ENCODE data around the gene GLT8D1. TPM values are rescaled to one million over a fixed set of nuclear protein-coding genes. Genes with fewer than 3 reads are reported as not detected.
A peak's percentile ranks its signal among the peaks of the same experiment; 100 is the strongest.

Gene GLT8D1
- total RNA-seq, 1 donor from 2014 or later = 100 TPM

DNA sequence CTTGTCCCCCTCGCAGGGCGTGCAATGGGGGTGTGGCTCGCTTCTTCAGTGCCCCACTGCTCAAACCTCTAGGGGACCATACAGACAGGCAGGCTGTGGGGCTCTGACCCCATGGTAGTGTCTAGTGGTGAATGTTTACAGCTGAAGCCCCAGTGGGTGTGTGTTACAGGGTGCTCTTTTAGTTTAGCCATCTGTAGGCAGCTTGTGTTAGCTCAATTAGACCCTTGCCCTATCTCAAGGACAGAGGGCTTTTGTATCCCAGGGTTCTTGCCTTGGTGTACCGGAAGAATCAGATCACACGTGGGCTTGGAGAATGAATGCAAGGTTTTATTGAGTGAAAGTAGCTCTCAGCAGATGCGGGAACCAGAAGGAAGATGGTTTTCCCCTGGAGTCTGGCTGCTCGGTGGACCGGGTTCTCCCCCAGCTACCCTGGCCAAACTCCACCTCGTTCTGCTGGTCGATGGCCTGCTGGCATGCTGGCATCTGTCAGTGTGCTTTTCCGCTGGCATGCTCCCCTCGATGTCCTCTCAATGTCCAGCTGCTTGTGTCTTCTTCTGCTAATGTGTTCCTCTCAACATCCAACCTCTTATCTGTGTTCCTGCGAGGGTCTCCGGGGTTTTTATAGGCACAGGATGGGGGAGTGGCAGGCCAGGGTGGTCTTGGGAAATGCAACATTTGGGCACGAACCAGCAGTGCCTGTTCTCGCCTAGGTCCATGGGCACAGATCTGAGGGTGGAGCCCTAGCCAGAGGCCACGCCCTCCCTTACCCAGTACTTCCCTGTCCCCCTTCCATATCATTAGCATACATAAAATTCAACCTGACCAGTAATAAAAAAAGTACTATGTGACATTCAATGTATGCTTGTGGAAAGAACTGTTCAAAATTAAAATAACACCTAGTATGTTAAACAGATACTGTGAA lies 7.0 kb upstream of the GLT8D1 start:
- DNase-seq (ENCODE audit: low spot score) = no peak

DNA sequence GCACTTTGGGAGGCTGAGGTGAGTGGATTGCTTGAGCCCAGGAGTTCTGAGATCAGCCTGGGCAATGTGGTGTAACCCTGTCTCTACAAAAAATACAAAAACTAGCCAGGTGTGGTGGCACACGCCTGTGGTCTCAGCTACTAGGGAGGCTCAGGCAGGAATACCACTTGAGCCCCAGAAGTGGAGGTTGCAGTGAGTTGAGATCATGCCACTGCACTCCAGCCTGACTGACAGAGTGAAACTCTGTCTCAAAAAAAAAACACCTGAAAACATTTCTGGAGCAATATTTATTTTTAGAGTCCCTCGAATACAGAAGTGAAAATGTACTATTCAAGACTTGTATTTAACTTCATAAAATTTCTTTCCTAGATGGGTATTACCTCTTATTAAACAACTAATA lies 4.9 kb upstream of the GLT8D1 start:
- no peak for DNase-seq (ENCODE audit: low spot score)

DNA sequence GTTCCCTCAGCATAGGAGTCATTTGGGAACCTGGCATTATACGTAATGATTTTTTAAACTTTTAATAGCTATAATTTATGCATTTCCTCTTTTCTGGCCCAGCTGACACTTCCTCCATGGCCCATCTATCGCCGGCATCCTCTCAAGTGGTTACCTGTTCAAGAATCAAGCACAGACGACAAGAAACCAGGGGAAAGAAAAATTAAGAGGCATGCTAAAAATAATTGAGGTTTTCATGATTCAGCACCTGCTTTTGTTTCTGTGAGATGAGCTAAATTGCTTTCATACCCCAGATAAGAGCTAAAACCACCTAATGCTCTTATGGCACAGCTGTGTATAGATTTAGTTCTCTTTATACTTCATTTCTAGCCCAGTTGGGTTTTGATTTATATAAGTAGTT lies 2.0 kb upstream of the GLT8D1 start:
- no peak for DNase-seq (ENCODE audit: low spot score)

DNA sequence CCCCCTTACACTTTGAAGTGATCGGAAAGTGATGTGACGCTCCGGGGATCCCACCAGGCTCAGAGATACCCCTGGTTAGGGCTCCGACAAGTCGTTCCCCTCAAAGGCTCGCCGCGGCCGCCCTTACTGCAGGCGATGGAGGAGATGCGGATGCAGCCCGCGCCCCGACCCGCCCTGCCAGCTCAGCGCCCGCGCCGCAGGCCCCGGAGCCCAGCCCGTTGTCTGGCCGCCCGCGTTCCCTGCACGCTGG lies 228 bp downstream of the GLT8D1 start:
- DNase-seq (ENCODE audit: low spot score) = no peak

DNA sequence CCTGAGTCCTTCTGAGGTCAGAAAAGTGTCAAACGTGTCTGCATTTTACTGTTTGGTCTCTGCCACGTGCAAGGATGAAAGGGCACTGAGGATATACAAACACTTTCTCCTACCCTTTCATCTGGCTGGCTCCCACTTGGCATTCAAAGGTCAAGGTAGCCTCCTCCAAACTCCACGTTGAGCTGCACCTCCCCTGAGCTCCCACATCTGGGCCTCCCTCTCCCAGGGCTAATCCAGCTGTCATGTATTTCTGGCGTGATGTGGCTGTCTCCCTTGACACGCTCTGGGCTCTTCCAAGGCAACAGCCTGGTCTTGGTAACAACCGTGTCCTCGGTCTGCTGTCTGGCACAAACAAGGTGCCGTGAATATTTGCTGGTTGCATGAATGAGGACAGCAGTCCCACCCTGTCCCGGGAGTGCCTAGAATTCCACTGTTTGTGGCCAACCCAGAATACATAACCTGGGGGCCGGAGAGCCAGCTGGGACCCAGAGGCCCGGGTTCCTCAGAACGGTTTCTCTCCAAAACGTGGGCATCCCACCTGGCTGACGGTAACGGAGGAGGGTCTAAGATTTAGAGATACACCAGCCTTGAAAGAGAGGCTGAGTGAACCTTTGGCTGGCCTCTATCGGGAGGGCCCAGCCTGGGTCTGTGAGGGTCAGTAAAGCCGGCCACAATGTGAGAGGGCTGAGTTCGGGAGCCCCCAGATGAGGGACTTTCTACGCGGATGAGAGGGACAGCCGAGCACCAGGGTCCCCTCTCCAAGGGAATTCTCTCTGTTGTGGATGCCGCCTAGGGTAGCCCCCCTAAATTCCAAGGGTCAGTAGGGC lies 767 bp downstream of the GLT8D1 start:
- DNase-seq (ENCODE audit: low spot score) = peak; percentile 33

DNA sequence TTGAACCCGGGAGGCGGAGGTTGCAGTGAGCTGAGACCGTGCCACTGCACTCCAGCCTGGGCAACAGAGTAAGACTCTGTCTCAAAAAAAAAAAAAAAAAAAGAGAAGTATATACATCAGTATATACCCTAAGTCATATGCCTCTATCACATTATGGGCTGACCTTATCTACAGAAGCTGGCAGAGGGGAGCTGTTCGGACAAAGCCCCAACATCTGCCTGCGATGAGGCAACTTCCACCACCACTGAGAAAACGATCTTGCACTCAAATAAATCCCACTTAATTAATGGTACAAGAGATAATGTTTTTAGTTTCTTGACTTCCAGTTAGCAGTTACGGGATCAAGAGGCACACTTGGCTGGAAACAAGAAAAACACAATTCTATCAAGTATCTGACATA lies 2.2 kb downstream of the GLT8D1 start:
- DNase-seq (ENCODE audit: low spot score) = no peak

DNA sequence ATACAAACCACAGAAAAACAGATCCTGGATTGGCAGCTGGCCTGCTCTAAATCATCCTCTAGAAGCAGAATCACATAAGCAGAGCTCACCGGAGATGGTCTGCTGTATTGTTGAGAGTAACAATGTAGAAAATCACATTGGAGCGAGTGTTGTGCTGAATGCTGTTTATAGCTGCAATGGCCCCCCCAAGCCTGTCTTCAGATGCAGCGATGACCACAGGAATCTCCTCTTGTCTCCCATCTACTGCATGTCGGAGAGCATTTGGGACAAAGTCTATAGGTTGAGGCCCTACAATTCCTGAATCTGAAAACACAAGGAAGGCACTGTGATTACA lies 8.0 kb downstream of the GLT8D1 start:
- DNase-seq (ENCODE audit: low spot score) = no peak

DNA sequence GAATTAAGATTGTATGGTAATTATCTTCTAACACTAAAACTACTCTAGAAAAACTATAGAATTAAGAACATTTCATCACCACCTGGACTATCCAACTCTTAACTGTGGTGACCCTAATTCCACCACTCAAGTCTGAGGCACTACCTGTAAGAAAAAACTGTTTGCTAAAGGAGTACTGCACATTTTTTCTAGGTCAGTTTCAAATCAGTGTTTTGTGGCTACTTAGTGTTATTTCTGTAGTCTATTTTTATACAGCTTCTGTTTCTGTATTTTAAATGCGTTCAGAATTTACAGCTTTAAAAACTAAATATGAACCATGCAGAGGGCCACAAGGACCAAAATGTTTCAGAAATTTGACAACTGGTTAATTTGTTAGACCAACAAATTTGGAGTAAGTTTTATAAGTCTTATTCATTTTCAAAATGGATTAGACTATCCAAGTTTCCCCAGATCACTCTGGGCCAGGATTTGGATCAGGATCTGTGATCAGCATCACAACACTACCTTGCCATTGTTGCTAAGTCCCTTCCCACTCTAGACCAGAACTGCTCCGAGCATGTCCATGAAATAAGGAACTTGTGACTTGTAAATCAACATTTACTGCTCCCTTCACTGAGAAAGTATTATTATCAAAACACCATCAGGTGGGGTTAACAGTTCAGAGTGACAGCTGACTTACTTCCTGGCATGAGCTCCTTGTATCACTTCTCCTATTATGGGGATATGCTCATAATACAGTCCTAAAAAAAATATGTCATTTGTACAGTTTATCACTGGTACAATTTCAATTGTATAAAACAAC lies 8.6 kb downstream of the GLT8D1 start:
- no peak for DNase-seq (ENCODE audit: low spot score)

DNA sequence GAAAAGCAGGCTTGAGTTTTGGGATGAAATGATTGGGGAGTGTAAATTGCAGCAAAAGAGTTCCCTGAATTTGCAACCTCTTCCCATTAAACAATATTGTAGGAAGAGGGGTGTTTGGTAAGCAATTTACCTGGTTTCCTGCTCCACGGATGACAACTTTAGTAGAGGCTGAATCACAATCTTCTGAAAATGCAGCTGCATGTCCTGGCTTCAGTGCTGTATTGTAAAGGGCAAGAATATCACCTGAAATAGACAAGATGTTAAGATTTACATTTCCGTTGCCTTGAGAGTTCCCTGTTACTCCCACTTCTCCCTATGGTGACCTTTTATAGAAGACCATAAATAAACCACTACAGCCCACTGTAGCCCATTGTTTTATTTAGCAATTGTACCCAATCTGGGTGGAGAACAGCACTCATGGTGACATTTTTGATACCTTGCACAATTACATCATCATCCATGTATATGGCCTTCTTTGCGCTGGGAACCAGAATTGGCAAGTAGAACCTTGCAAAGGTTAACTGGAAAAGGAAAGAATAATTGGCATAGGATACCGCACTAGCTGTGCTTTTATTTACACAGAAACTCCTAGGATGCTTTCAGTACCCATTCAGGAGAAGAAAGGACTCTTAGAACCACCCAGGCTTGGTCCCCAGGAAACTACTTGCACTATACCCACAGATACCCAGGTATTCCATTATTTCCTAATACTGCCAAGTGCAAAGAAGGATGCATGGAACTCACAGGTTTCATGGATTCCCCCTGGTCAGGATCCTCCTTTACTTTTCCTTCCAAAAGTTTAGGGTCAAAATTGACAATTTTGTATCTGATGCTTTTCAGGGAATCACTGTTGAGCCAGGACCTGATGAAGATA lies 9.6 kb downstream of the GLT8D1 start:
- no peak for DNase-seq (ENCODE audit: low spot score)

DNA sequence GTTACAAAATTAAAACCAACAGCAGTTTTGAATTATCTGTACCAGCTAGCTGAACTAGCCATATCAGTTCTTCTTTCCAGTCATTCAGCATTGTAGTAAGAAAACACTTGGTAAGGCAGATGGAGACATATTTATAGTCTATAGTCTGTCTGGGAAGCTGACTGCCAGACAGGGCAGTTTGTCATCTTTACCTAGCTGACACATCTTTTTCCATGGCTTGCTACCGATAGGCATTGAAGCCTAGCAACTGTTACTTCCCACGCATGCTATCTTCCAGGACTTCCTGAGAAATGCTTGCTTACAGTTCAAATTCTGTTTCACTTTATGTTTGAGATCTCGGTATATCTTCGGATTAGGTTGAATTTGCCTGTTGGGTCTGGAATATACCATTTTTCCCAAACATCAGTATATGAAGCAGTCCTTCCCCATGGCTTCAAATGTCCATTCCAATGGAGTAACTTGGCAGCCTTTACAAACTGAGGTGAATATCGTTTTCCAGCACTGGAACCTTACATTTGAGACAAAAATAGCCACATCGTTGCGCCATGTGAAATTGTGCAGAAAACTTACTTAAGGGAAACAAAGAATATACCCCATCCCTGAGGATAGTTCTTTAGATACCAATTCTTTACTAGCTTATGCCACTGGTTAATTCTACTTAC lies 10.9 kb downstream of the GLT8D1 start:
- no peak for DNase-seq (ENCODE audit: low spot score)

DNA sequence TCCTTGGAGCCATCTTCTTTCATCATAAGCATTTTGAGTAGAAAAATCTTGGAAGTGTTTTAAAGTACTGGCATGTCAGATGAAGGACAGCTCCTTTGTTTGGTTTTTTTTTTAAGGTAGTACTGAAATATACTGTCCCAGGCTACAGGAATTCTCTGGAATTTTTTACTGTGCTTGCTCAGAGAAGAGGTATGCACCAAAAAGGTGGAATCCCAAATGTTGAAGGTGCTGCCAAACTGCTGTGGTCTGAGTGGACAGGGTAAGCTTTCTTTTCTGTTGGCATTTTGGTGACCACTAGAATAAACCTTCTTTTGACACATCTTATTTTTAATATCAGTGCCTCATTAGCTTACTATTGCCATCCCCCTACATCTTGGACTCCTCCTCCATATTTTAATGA lies 12.5 kb downstream of the GLT8D1 start:
- no peak for DNase-seq (ENCODE audit: low spot score)

DNA sequence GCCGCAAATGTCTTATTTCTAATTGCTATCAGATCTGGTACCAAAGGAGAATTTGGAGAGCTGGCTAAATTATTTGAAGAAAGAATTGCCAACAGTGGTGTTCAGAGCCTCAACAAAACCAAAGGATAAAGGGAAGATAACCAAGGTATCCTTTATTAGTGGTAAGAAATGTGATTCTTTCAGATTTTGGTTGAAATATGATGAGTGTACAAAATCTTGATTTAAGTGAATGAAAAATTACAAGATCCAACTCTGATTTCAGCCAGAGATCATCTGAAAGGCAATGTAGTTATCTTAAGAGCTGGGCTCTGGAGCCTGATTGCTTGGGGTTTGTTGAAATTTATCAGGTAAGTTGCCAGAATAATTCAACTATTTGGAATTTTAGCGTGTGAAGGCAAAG lies 15.0 kb downstream of the GLT8D1 start:
- no peak for DNase-seq (ENCODE audit: low spot score)

DNA sequence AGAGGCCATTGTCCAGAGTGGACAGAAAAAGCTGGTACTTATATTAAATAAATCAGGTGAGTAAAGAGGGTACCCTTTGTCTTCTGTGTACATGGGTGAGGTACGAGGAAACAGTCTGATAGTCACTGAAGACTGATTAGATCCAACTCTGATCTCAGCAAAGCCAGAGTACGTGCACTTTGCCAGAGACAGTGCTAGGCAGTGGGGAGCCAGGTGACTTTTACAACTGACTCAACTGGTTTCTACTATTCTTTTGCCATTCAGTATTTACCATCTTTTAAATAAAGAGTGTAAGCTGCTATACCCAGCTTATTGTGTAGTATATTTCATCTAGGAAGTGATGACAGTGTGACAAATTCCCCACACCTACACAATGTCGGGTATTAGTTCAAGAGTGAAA lies 16.4 kb downstream of the GLT8D1 start:
- DNase-seq (ENCODE audit: low spot score) = no peak

DNA sequence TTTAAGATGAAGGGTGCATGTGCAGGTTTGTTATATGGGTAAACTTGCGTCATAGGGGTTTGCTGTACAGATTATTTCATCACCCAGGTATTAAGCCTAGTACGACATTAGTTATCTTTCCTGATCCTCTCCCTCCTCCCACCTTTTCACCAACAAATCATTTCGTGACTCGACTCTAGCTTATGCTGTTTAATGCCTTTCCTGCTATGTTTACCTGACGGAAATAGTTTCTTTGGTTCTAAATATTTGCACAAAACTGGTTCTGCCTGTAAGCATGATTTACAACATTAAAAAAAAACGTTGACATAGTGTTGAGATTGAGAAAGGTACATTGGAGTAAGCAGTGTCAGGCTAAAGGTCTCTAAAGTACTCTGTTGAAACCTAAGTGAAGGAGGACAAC lies 17.3 kb downstream of the GLT8D1 start:
- no peak for DNase-seq (ENCODE audit: low spot score)

DNA sequence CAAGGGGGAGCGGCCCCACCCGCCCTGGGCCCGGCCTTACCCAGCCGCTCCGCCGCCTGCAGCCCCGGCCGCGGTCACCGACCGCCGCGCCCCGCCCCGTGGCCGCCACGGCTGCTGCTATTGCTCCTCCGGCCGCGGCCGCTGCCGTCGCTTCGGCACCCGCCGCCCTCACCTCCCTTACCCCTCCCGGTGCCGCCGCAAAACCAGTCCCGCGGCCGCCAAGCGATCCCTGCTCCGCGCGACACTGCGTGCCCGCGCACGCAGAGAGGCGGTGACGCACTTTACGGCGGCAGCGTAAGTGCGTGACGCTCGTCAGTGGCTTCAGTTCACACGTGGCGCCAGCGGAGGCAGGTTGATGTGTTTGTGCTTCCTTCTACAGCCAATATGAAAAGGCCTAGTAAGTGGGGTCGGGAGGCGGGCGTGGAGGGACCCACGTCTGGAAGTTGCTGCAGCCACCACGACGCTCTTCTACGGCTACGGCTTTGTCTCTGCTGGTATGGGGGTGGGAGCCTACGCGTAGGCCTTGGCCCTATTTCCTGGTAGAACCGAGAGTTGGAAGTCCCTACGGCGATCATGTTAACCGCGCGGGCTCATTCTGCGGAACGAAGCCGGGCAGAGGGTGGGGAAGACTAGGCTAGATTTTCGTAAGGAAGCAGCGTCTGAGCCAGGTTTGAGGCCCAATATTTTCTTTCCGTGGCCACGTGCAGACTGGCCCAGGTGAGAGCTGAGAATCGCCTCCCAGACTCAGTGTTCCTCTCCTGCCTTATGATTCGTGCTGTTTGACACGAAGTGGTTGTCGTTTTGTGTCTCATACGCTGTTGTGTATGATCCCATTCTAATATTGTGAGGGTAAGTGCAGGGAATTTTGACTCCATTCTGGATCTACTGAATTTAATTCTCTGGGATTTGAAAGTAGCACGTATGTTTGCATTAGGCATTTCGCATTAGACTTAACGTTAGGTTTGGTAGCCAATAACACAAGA lies 19.6 kb downstream of the GLT8D1 start, which contains the start of the genes GNL3 and PBRM1:
Gene GNL3, plus strand, starts transcription at position 324 of the 983 bp plus-strand sequence. Its CDS starts 61 bp downstream, at position 385.
Gene PBRM1, minus strand, starts transcription at position 205 of the 983 bp plus-strand sequence.
- peak; percentile 98 for DNase-seq (ENCODE audit: low spot score)

DNA sequence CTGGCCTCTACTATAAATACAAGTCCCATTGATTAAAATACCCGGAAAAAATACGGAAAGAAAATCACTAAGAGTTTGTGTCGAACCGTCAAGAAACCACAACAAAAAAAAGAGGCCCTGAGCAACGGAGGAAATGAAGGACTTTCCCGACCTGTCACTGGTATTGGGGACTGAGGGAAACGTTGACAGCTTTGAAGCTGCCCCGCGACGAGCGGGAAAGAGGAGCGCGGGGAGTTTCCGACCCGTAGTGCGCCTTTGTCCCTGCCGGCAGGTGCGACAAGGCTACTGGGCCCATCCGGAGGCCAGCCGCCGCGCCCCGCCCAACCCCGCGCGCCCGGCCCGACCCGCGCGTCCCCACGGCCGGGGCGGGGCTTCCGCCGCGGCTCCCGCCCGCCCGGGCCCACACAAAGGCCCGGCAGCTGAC lies 20.3 kb downstream of the GLT8D1 start:
- no peak for DNase-seq (ENCODE audit: low spot score)

DNA sequence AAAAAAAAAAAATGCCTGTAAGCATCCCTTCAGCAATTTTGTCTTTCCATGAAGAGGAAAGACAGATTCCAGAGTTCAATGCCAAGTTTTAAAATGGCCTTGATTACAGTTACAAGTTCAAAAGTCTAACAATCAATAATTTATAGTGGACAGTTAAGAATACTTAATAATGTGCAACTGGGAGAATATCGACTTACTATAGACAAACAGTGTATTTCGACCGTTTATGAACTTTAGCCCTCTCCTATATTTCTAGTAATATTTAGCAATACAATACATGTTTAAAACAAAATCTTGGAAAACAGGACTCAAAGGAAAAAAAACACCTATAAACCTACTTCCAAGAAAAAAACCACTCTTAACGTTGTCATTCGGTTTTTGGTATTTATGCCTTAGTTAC lies 21.4 kb downstream of the GLT8D1 start:
- no peak for DNase-seq (ENCODE audit: low spot score)

DNA sequence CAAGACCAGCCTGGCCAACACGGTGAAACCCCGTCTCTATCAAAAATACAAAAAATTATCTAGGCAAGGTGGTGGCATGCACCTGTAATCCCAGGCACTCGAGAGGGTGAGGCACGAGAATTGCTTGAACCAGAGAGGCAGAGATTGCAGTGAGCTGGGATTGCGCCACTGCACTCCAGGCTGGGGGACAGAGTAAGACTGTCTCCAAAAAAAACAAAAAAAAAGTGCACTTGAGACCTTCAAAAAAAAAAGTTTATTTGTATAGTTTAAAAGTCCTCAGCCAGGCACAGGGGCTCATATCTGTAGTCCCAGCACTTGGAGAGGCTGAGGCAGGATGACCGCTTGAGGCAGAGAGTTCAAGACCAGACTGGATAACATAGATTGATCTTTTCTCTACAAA lies 22.0 kb downstream of the GLT8D1 start:
- DNase-seq (ENCODE audit: low spot score) = no peak

DNA sequence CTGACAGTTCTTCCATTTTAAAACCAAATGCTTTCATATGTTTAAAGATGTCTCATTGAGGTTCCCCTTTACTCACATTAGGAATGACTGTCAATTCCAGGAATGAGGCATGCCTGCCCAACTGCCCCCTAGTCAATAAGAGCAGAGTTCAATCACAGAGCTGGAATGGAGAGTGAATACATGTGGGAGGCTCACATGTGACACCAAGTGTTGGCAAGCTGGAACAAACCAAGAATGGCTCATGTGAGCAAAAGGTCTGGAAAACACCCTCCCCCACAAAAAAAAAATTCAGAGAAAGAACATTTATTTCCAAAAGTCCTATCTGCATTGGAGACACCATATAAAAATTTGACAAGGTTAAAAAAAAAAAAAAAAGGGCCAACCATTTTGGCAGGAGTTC lies 23.6 kb downstream of the GLT8D1 start:
- DNase-seq (ENCODE audit: low spot score) = peak; percentile 20

Measured in umbilical cord (tissue), 2 donors.